Chondrocyte (in vitro differentiated cells): ENCODE measurements around the gene THBS1. TPM values are rescaled to one million over a fixed set of nuclear protein-coding genes. Genes with fewer than 3 reads are reported as not detected.

Experiments
- DNase-seq: peaks from one replicate; pipeline ENCODE4 v3.0.0; 2021; ENCODE audit warnings: mixed read lengths, low spot score
- H3K27ac Mint-ChIP-seq: one replicate; pipeline ENCODE4 v1.8.0; 2021; ENCODE audit warnings: mild to moderate bottlenecking, moderate library complexity, mixed read lengths; ENCODE audit not compliant: unreplicated experiment
- H3K27me3 Mint-ChIP-seq: 2 replicates; pipeline ENCODE4 v1.8.0; 2021; ENCODE audit warnings: low read depth, mixed read lengths
- H3K36me3 Mint-ChIP-seq: 2 replicates; pipeline ENCODE4 v1.8.0; 2021; ENCODE audit warnings: low read depth, mixed read lengths
- H3K4me1 Mint-ChIP-seq: 2 replicates; pipeline ENCODE4 v1.8.0; 2021; ENCODE audit warnings: low read depth, mild to moderate bottlenecking, mixed read lengths
- H3K4me3 Mint-ChIP-seq: one replicate; pipeline ENCODE4 v1.8.0; 2021; ENCODE audit warnings: mild to moderate bottlenecking, moderate library complexity, mixed read lengths; ENCODE audit not compliant: unreplicated experiment
- H3K9me3 Mint-ChIP-seq: 2 replicates; pipeline ENCODE4 v1.8.0; 2021; ENCODE audit warnings: low read depth, mixed read lengths
- total RNA-seq: library from RNA; stranded (reverse); gene quantifications from 3 replicates; pipeline ENCODE4 v1.2.1, GENCODE V29; 2021
- TF ChIP-seq, protein P1 (sequence below): fragments of 200-600 bp; sonication (generic); IDR thresholded peaks from 2 replicates; pipeline ENCODE4 v1.5.0; 2021; ENCODE audit warnings: antibody characterized with exemption, mild to moderate bottlenecking, moderate library complexity

THBS1 gene
- total RNA-seq, 1 donor from 2014 or later = 2,361 TPM

DNA sequence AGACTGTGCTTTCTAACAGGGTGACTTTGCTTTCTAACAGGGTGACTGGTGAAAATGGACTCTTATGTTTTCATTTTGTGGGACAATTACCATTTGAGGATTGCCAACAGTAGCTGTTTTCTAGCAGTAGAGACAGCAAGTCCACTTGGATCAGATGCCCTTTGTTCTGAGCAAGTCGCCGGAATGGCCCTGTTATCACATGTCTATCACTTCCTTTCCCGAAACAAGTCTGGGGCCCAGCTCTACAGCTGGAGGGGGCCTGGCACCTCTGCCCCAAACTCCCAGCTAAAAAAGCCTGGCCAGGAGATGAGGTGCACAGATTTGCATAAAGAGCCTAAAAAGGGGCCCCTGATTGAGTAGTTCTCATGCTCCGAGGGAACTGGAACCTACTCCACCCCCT lies 44.6 kb downstream of the THBS1 start:
- Mint-ChIP-seq H3K27me3 (no peaks in the 10 kb centered on the region), H3K4me1 (peaks cover 53% of the 10 kb centered on the region), H3K36me3 (no peaks in the 10 kb centered on the region), H3K27ac (no peak overlapping the region), H3K4me3 (no peak overlapping the region), H3K9me3 (no peaks in the 10 kb centered on the region)
- TF ChIP-seq, protein P1, sequence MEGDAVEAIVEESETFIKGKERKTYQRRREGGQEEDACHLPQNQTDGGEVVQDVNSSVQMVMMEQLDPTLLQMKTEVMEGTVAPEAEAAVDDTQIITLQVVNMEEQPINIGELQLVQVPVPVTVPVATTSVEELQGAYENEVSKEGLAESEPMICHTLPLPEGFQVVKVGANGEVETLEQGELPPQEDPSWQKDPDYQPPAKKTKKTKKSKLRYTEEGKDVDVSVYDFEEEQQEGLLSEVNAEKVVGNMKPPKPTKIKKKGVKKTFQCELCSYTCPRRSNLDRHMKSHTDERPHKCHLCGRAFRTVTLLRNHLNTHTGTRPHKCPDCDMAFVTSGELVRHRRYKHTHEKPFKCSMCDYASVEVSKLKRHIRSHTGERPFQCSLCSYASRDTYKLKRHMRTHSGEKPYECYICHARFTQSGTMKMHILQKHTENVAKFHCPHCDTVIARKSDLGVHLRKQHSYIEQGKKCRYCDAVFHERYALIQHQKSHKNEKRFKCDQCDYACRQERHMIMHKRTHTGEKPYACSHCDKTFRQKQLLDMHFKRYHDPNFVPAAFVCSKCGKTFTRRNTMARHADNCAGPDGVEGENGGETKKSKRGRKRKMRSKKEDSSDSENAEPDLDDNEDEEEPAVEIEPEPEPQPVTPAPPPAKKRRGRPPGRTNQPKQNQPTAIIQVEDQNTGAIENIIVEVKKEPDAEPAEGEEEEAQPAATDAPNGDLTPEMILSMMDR = no peak
- no peak for DNase-seq

DNA sequence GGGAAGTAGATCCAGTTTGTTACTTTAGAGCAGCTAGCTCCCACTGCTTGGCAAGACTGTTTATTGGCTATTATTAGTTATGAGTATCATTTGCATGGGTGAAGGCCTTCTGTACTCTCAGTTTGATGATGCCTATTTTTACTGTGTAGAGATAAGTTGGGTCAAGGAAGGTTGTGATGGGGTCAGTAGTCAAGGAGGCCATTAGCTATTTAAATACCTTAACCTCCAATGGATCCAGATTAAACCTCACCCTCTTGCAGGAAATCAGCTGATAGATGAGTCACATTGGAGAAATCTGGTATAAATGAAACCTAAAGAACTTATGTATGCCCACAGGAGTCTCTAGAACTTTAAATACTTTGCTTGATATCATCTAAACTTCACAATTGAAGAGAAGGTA lies 45.0 kb downstream of the THBS1 start:
- no peaks in the 10 kb centered on the region for H3K27me3 Mint-ChIP-seq
- no peaks in the 10 kb centered on the region for H3K36me3 Mint-ChIP-seq
- no peaks in the 10 kb centered on the region for H3K9me3 Mint-ChIP-seq
- H3K4me3 Mint-ChIP-seq = no peak overlapping the region
- TF ChIP-seq, protein P1 = no peak
- DNase-seq = no peak
- H3K27ac Mint-ChIP-seq = peak overlapping the region; percentile 20
- H3K4me1 Mint-ChIP-seq = peaks cover 55% of the 10 kb centered on the region

DNA sequence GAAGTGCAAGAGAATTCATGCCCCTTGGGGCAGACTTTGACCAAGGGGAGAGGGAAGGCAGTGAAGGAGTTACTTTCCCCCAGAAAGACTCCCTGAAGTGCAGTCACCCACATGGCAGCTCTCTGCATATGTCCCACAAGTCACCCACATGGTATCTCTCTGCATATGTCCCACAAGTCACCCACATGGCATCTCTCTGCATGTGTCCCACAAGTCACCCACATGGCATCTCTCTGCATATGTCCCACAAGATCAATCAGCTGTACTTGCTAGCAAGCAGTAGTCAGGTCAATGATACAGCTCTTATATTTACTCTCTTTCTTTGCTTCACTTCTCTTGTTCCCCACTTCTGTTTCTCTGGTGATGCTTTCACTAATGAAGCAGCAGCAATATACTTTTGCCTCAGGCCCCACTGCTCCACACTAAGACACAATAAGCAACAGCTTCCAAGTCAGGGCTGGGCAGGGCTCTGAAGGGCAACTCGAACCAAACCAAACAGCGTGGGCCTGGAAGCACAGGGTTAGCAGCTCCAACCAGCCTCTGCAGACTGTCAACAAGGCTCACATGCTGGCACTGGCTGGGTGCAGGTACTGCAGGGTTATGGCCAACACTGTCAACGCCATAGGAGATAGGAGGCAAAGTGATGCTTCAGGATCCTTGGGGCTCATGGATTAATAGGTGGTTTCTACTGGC lies 46.7 kb downstream of the THBS1 start:
- peak overlapping the region; percentile 54 for H3K27ac Mint-ChIP-seq

DNA sequence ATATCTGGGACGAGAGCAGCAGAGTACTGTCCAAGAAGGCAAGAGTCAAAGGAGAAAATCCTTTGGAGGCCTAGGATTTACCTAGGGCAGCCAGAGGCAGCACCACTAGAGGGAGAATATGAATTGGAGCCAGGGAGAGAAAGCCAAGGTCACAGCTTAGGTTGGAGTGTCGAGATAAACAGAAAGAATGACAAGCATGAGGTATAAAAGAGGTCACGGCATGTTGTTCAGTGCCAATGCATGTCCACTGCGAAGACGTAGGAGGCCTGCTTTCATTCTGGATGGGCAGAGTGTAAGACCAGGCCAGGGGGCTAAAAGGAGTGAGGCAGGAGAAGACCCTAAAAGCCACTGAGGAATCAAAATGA lies 47.2 kb downstream of the THBS1 start:
- H3K36me3 Mint-ChIP-seq = no peaks in the 10 kb centered on the region
- DNase-seq = no peak
- peaks cover 64% of the 10 kb centered on the region for H3K4me1 Mint-ChIP-seq
- peak overlapping the region; percentile 54 for H3K27ac Mint-ChIP-seq
- TF ChIP-seq, protein P1 = peak; percentile 35
- H3K9me3 Mint-ChIP-seq = no peaks in the 10 kb centered on the region
- no peaks in the 10 kb centered on the region for H3K27me3 Mint-ChIP-seq
- no peak overlapping the region for H3K4me3 Mint-ChIP-seq

More for the DNA sequence above, 46.7 kb downstream of the THBS1 start:
- no peak for DNase-seq
- TF ChIP-seq, protein P1 = no peak
- Mint-ChIP-seq H3K4me1 (peaks cover 64% of the 10 kb centered on the region), H3K9me3 (no peaks in the 10 kb centered on the region), H3K36me3 (no peaks in the 10 kb centered on the region), H3K4me3 (no peak overlapping the region), H3K27me3 (no peaks in the 10 kb centered on the region)

DNA sequence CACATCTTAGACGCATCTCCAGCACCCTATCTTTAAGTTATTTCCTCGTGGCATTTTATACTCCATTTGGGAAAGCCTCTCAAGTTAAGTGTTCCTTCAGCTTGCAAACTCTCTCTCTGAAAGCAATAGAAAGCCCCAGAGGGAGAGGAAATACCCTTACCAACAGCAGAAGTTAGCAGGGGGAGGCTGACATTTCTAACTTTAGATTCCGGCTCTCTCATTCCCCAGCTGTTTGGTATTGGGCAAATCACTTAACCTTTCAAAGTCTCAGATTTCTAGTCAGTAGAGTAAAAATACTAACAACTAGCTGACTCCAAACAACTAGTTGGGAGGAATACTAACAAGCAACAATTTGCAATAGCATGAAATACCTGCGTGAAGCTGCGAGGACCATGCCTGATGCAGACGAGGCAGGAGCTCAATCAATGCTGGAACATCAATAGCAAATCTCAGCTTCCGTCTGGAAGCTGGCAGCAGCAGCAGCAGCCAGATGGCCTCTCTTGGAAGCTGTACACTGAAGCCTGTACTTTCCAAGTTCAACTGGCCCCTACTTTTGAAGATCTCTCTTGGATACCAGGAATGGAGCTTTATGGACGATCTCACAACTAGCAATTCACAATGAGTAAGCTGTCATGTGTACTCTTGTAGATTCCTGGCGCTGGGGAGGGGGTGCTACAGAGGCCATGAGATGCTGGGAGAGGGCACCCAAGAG lies 47.8 kb downstream of the THBS1 start:
- TF ChIP-seq, protein P1 = no peak
- Mint-ChIP-seq H3K27me3 (no peaks in the 10 kb centered on the region), H3K9me3 (no peaks in the 10 kb centered on the region), H3K36me3 (no peaks in the 10 kb centered on the region), H3K4me1 (peaks cover 64% of the 10 kb centered on the region), H3K27ac (peak overlapping the region; percentile 76), H3K4me3 (no peak overlapping the region)
- no peak for DNase-seq
